C1 segment of cervical spinal cord (tissue), 14 donors: ENCODE results near the gene ZFYVE21.
"Not testable (repeated sequence)": the region's sequence is repeated elsewhere in the genome, so short reads cannot be mapped to it uniquely, and the experiment has no call there.

Experiments used
- DNase-seq, 14 donors: peaks; one replicate each; lab custom pipeline; 2025; lab: John Stamatoyannopoulos, UW

The ZFYVE21 gene

GRCh38 chr14:103715052-103716000 lies at the start of gene ZFYVE21, which contains the start of gene XRCC3:
Gene ZFYVE21, plus strand, starts transcription at chr14:103715810. Its CDS starts 32 bp downstream, at chr14:103715842.
Gene XRCC3, minus strand, starts transcription at chr14:103715451. Its CDS starts 4,364 bp downstream, at chr14:103711087.
- DNase-seq: peak; percentile 91 to 99 (median 99)

GRCh38 chr14:103667671-103668070 lies 47.9 kb upstream of the ZFYVE21 start:
- no peak for DNase-seq

DNA sequence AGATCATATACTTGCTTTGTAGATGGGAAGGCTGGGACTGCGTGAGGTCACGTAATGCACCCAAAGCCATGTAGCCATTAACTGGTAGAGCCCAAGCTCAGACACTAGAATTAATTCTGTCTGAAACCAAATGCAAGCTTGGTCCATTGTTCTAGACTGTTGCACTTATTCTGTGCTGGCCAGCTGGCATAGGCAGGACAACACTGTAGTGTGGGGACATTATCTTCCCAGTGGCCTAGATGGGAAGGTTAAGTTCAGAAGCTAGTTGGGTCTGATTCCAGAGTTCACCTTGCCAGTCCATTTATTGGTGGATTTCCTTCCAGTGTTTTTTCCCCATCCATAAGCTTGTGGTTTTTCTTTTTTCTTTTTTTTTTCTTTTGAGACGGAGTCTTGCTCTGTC lies 47.5 kb upstream of the ZFYVE21 start:
- DNase-seq: no peak

DNA sequence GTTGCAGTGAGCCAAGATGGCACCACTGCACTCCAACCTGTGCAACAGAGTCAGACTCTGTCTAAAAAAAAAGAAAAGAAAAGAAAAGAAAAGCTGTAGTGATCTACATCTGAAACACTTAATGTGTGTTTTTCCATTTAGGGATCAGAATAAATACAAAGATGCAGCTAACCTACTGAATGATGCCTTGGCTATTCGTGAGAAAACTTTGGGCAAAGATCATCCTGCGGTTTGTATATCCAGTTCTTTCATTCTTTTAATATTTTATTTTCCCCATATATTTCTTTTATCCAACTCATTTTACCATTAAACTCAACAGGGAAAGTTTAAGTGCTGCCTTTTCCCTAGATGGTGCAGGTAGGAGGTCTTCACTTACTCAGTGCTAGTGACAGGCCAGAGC lies 46.2 kb upstream of the ZFYVE21 start:
- DNase-seq: no peak

- DNase-seq: no peak
These were observed 43.7 kb upstream of the ZFYVE21 start for GRCh38 chr14:103671911-103672310.

DNA sequence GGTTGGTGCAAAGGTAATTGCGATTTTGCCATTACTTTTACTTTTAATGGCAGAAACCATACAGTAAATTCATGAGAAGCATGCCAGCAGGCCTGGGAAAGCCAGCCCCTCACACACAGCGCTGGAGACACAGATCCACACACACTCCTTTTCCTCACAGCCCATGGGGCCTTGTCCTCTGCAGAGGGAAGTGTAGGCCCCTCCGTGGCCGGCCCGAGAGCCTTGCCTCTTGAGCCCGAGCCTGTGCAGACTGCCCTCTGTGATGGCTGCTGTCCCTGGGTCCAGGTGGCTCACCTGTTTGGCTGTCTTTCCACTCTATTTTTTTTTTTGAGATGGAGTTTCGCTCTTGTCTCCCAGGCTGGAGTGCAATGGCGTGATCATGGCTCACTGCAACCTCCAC lies 39.7 kb upstream of the ZFYVE21 start:
- no peak for DNase-seq

- no peak for DNase-seq
These were observed 38.5 kb upstream of the ZFYVE21 start for GRCh38 chr14:103676881-103677675.

GRCh38 chr14:103679351-103679750 lies 36.3 kb upstream of the ZFYVE21 start:
- peak in 1 of 14 donors; percentile 21 for DNase-seq

GRCh38 chr14:103680491-103681231 lies 34.9 kb upstream of the ZFYVE21 start:
- no peak for DNase-seq

GRCh38 chr14:103683139-103683538 lies 32.5 kb upstream of the ZFYVE21 start:
- DNase-seq: no peak

DNA sequence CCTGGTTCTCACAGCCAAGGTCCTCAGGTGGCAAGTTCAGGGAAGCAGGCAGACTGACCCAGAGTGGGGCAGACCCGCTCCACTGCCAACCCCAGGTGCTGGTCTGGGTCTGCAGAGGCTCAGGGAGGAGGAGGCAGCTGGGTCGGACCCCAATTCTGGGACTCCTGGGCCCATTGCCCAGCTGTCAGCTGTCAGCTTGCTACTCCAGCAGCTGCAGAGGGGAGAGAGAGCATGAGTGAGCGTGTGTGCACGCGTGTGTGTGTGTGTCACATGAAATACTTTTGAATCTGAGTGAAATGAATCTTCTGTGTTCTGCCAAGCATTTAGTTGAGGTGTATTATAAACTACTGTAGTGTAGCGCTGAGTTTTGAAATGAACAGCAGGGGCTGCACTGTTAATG lies 31.1 kb upstream of the ZFYVE21 start:
- DNase-seq: no peak

DNA sequence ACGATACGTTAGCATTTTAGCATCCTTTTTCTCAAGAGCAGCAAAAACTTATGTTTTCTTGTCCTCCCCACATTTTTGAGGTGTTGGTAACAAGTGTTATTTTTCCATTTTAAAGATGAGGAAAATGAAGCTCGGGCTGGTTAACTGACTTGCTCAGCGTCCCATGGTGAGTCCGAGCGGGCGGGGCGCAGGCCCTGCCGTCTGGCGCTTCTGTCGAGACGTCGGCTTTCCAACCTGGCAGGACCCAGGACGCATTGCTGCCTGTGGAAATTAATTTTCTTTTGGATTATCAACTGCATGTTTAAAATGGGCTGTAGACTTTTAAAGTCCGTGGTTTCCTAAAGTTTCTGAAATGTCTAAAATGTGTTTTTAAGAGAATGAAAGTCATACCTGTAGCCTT lies 30.7 kb upstream of the ZFYVE21 start:
- peak in 1 of 14 donors; percentile 51 for DNase-seq

- no peak for DNase-seq
These were observed 30.1 kb upstream of the ZFYVE21 start for GRCh38 chr14:103685276-103686211.

DNA sequence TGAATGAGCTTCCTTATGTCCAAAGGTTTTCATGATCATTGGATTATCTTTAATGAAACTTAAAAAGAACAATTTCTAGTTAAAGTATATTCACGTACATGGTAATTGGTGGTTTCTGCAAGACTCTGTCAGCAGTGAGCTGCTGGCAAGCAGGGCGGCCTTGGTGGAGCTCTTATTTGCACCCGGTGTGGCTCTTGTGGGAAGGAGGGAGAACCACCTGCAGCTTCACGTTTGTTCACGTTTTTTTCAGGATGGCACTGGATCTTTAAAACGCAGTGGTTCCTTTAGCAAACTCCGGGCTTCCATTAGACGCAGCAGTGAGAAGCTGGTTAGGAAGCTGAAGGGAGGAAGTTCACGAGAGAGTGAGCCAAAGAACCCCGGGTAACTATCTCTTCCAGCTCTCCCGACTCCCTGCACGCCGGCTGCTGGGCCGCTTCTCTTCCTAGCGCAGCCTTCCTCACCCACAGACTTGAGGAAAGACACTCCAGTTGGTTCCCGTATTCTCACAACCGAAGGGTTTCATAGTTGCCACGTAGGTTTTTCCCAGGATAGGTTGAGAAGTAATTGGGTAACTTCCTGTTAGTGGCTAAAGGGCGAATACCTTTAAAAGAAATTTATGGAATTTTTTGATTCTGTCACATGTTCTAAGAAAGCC lies 28.7 kb upstream of the ZFYVE21 start:
- no peak for DNase-seq

GRCh38 chr14:103687712-103688111 lies 27.9 kb upstream of the ZFYVE21 start:
- no peak for DNase-seq

- no peak for DNase-seq
These were observed 27.2 kb upstream of the ZFYVE21 start for GRCh38 chr14:103688441-103688840.

DNA sequence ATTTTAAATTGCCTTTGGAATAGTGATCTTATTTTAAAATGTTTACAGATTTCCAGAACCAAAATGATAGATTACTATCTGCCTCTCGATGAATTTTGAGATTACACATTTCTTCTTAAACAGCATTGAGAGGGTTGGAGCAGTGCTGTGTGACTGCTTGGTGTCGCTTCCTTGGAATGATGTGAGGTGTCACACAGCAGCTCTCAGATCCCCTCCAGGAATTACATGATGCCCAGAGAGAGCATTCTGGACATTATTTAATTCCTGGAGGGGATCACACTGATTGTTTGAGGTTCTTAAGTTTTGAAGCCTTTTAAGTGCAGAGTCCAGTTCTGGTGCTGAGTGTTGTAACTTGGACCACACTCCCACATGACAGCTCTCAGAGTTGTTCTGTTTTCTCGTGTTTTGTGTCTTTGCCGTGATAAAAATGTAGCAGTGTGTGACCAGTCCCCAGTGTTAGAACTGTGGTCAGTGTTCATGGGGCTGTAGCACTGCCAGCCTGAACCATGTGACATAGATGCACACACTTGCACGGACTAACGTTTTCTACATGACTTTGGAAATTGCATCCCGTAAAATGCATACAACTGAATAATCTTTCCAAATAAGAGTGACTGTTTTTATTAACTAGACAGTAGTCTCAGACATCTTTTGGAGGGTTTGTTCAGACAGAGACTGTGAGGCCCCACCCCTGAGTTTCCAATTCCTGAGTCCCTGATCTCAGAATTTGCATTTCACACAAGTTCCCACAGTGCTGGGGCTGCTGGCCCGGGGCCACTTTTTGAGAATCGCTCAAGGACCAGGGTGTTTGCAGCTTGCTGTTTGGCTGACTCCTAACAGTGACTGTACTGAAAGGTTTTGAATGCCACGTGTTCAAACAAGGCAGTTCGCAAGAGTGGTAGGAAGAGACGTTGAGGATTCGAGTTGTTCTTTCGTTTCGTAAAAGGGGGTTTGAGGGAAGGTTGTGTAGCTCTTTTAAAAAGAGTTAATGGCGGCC lies 26.4 kb upstream of the ZFYVE21 start:
- peak in 6 of 14 donors; percentile 22 to 59 (median 28) for DNase-seq

DNA sequence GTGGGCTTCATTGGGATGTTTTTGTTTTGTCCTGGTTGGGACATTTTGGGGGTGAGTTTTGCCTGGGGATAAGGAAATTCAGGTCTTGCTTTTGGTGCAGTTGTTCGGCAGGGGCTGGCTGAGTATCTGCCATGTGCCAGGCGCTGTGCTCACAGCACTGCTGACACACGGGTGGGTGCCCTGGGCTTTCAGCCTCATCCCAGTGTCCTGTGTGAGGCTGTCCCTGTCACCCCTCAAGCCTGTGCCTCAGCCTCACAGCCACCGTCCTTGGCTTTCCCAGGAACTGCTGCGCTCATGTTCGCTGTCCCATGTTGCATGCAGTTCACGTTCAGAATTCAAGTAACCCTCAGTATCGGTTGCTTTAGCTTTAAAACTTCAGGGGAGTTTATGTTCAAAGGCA lies 25.3 kb upstream of the ZFYVE21 start:
- DNase-seq: no peak

DNA sequence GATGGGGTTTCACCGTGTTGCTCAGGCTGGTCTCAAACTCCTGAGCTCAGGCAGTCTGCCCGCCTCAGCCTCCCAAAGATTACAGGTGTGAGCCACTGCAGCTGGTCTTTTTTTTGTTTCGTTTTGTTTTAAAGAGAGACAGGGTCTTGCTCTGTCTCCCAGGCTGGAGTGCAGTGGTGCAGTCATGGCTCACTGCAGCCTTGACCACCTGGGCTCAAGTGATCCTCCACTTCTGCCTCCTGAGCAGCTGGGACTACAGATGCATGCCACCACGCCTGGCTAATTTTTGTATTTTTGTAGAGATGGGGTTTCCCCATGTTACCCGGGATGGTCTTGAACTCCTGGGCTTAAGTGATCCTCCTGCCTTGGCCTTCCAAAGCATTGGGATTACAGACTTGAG lies 24.0 kb upstream of the ZFYVE21 start:
- DNase-seq: not testable (repeated sequence)
